SK-N-MC (cell line): ENCODE results near the gene PSMD9.
"Not testable (repeated sequence)": the region's sequence is repeated elsewhere in the genome, so short reads cannot be mapped to it uniquely, and the experiment has no call there.

Experiments used
- EZH2 ChIP-seq: fragments of 200-600 bp; sonication (generic); IDR thresholded peaks from one replicate; pipeline ENCODE4 v1.6.1; 2017; ENCODE audit warnings: antibody characterized with exemption
- POLR2AphosphoS5 ChIP-seq: IDR thresholded peaks from 2 replicates; pipeline ENCODE4 v1.6.1; 2012; ENCODE audit warnings: mild to moderate bottlenecking, low read depth, low read length, borderline replicate concordance

DNA sequence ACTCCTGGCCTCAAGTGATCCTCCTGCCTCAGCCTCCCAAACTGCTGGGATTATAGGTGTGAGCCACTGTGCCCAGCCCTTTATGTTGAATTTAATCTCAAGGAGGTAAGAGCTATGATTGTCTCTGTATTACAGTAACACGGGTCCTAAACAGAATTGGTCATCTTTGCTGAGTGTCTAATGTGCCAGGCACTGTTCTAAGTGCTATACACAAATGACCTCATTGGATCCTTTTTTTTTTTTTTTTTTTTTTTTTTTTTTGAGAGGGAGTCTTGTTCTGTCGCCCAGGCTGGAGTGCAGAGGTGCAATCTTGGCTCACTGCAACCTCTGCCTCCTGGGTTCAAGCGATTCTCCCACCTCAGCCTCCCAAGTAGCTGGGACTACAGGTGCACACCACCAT is 36.2 kb upstream of the PSMD9 start:
- not testable (repeated sequence) for TF ChIP-seq EZH2, POLR2AphosphoS5
